Loucy (cell line): ENCODE measurements around the gene MYMK.

Experiments
- H2AFZ ChIP-seq: fragments of 200-600 bp; sonication (generic); 2 replicates; pipeline ENCODE4 v1.6.0; 2016; ENCODE audit warnings: antibody characterized with exemption, mild to moderate bottlenecking, low read length, moderate library complexity
- H3F3A ChIP-seq: fragments of 200-600 bp; 2 replicates; pipeline ENCODE4 v1.6.0; 2016; ENCODE audit warnings: antibody characterized with exemption, low read depth, mild to moderate bottlenecking
- H3K27me3 ChIP-seq: fragments of 200-600 bp; sonication (generic); 2 replicates; pipeline ENCODE4 v1.6.1; 2014; ENCODE audit warnings: low read length, mild to moderate bottlenecking; ENCODE audit not compliant: insufficient read depth, poor library complexity, severe bottlenecking
- H3K36me3 ChIP-seq: fragments of 200-600 bp; sonication (generic); 2 replicates; pipeline ENCODE4 v1.6.1; 2016; ENCODE audit warnings: low read length; ENCODE audit not compliant: insufficient read depth
- H3K4me1 ChIP-seq: fragments of 200-600 bp; sonication (generic); 2 replicates; pipeline ENCODE4 v1.5.1; 2014; ENCODE audit warnings: low read length, mild to moderate bottlenecking; ENCODE audit not compliant: insufficient read depth, poor library complexity, severe bottlenecking
- H3K4me2 ChIP-seq: fragments of 200-600 bp; sonication (generic); 2 replicates; pipeline ENCODE4 v1.6.0; 2014; ENCODE audit warnings: antibody characterized with exemption, low read length, low read depth, mild to moderate bottlenecking; ENCODE audit not compliant: poor library complexity, severe bottlenecking
- H3K4me3 ChIP-seq: fragments of 200-600 bp; sonication (generic); 2 replicates; pipeline ENCODE4 v1.5.1; 2014; ENCODE audit warnings: low read length, mild to moderate bottlenecking, mixed read lengths; ENCODE audit not compliant: poor library complexity, severe bottlenecking
- H3K79me2 ChIP-seq: fragments of 200-600 bp; sonication (generic); 2 replicates; pipeline ENCODE4 v1.6.1; 2014; ENCODE audit warnings: low read length; ENCODE audit not compliant: insufficient read depth
- H3K9ac ChIP-seq: fragments of 200-600 bp; sonication (generic); 2 replicates; pipeline ENCODE4 v1.6.0; 2014; ENCODE audit warnings: mild to moderate bottlenecking, low read depth, low read length, moderate library complexity; ENCODE audit not compliant: poor library complexity, severe bottlenecking
- H3K9me2 ChIP-seq: fragments of 200-600 bp; sonication (generic); replicated peaks from 2 replicates; pipeline ENCODE4 v1.6.1; 2016; ENCODE audit warnings: low read depth, low read length, mixed read lengths
- H3K9me3 ChIP-seq: fragments of 200-600 bp; sonication (generic); 2 replicates; pipeline ENCODE4 v1.6.1; 2014; ENCODE audit warnings: mild to moderate bottlenecking, antibody characterized with exemption, low read length, low read depth; ENCODE audit not compliant: insufficient read depth
- H4K20me1 ChIP-seq: fragments of 200-600 bp; sonication (generic); 2 replicates; pipeline ENCODE4 v1.6.0; 2014; ENCODE audit warnings: antibody characterized with exemption, low read length, mild to moderate bottlenecking; ENCODE audit not compliant: insufficient read depth, poor library complexity, severe bottlenecking
- EZH2phosphoT487 ChIP-seq: fragments of 200-600 bp; IDR thresholded peaks from 2 replicates; pipeline ENCODE4 v1.6.1; 2018; ENCODE audit warnings: antibody characterized with exemption, mild to moderate bottlenecking, moderate library complexity, borderline replicate concordance
- TF ChIP-seq, protein P1 (sequence below): fragments of 200-600 bp; sonication (generic); conservative IDR thresholded peaks from 2 replicates; pipeline ENCODE4 v1.5.1; 2014; ENCODE audit warnings: mild to moderate bottlenecking, antibody characterized with exemption, low read length

Gene MYMK

DNA sequence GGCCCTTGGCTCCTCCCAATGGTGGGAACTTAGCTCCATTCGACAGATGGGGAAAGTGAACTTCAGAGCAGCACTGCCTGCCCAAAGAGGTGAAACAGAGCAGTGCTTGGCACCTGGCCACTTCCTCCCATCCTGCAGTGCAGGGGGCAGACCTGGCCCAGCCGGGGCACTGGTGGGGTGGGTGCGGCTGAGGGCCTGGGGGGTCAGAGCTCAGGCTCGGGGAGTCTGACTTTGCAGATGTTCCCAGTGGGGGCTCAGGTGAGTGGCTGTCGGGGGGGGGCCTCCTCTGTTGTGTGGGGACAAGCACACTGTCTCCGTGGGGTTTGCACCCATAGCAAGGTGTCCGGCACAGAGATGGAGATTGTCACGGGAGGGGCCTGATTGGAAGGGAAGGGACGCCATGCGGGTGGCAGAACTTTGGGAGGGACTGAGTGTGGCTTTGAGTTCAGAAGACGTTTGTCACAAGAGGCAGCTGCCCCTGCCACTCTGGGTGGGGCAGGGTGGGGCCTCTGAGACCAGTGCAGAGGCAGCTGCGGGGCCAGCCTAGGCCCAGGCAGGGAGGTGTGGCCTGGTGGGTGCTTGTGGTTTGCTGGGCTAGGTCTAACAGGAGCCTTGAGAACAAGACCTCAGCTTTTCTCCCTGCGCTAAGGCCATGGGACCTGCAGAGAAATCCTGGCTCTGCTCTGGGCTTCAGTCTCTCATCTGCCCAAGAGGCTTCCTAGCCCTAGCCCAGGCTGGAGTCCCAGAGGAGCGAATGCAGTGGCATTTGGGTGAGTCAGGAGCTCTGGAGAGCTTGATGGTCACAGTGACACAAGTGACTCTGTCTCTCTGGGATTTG lies 2.5 kb downstream of the MYMK start:
- Histone ChIP-seq H3K27me3 (no peaks in the 10 kb centered on the region), H2AFZ (no peak overlapping the region), H3K4me3 (peak overlapping the region; percentile 13), H3K4me1 (peaks cover 45% of the 10 kb centered on the region), H3K4me2 (peak overlapping the region; percentile 61), H4K20me1 (no peaks in the 10 kb centered on the region), H3K36me3 (no peaks in the 10 kb centered on the region), H3K79me2 (no peaks in the 10 kb centered on the region), H3K9ac (peak overlapping the region; percentile 61), H3K9me2 (no peaks in the 10 kb centered on the region), H3F3A (no peaks in the 10 kb centered on the region), H3K9me3 (no peaks in the 10 kb centered on the region)
- TF ChIP-seq EZH2phosphoT487 = no peak
- TF ChIP-seq, protein P1, sequence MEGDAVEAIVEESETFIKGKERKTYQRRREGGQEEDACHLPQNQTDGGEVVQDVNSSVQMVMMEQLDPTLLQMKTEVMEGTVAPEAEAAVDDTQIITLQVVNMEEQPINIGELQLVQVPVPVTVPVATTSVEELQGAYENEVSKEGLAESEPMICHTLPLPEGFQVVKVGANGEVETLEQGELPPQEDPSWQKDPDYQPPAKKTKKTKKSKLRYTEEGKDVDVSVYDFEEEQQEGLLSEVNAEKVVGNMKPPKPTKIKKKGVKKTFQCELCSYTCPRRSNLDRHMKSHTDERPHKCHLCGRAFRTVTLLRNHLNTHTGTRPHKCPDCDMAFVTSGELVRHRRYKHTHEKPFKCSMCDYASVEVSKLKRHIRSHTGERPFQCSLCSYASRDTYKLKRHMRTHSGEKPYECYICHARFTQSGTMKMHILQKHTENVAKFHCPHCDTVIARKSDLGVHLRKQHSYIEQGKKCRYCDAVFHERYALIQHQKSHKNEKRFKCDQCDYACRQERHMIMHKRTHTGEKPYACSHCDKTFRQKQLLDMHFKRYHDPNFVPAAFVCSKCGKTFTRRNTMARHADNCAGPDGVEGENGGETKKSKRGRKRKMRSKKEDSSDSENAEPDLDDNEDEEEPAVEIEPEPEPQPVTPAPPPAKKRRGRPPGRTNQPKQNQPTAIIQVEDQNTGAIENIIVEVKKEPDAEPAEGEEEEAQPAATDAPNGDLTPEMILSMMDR = no peak

DNA sequence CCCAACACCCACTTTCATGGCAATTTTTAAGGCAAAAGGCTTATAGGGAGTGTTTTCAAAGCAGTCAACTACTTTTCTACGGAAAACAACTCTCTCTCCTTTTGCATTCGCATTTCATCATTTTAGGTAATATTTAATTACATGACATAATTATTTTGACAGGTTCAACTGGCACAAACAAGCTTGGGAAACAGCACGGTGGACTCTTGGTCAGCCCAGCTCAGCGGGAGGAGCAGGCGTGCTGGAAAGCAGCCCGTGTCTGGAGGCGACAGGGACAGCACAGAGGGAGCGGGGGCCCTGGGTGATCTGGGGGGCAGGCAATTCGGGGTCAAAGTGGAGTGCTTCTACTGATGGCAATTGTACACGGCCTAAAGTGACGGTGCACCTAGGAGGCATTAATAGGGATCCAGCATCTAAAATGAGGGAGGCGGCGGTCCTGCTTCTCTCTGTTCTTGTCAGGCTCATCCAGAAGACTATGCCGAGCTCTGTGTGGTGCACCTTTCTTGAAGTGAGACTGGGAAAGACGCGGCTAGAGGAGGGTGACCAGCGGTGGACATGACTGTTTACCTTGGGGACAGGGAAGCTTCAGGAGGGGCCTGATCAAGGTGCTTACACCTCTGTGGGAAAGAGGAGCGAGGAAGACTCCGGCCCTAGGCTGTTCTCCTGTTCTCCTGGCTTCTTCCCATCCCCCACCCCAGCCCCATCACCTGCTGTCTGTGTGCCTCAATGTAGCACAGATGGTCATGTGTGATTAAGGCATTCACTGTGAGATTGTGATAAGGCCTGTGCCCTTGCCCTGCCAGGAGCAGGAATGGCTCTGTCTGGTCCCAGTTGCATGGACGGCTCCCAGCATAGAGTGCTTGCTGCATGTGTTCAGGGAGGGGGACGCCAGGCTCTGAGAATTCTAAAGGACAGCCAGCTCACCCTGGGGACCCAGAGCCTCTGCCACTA lies 3.4 kb downstream of the MYMK start:
- Histone ChIP-seq H3K36me3 (no peaks in the 10 kb centered on the region), H3K79me2 (no peaks in the 10 kb centered on the region), H3K4me3 (peak overlapping the region; percentile 13), H3F3A (no peaks in the 10 kb centered on the region), H3K9me2 (no peaks in the 10 kb centered on the region), H3K9ac (peak overlapping the region; percentile 51), H2AFZ (no peak overlapping the region), H3K27me3 (no peaks in the 10 kb centered on the region), H3K4me1 (peaks cover 36% of the 10 kb centered on the region), H3K9me3 (no peaks in the 10 kb centered on the region), H3K4me2 (peak overlapping the region; percentile 61), H4K20me1 (no peaks in the 10 kb centered on the region)
- TF ChIP-seq EZH2phosphoT487 = no peak
- TF ChIP-seq, protein P1 = no peak

DNA sequence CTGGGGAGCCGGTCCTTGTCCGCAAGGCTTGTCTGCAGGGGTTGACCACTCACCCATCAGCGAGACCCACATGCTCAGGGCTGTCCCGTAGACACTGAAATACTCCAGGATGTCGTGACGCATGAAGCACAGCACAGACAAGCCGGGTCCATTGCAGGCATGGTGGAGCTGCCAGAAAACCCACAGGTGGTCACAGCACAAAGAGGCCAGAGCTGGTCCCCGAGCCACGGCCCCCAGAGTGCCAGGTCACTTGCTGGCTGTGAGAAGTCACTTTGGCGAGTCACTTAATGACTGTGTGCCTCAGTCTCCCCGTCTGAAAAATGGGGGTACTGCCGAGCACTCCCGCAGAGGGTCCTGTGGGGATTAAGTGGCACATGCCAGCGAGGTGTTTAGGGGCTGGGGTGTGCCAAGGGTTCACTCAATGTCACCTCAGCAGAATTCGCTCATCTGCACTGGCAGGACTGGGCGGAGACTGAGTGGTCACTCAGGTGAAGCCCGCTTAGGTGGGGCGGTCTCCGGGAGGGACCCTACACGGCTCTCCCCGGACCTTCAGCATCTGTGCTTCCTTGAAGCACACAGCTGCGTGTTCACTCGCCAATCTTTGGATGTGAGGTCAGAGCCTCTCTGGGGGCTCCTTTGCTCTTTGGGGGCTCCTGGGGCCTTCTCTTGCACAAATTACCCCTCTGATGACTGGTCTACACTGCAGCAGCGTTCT lies 4.5 kb downstream of the MYMK start:
- Histone ChIP-seq H4K20me1 (no peaks in the 10 kb centered on the region), H3K4me2 (no peak overlapping the region)

More for the DNA sequence above, 4.5 kb downstream of the MYMK start:
- Histone ChIP-seq H3K9me2 (no peaks in the 10 kb centered on the region), H3K9me3 (no peaks in the 10 kb centered on the region), H3K9ac (no peak overlapping the region), H3K79me2 (no peaks in the 10 kb centered on the region), H3K36me3 (no peaks in the 10 kb centered on the region), H3K4me1 (peaks cover 28% of the 10 kb centered on the region), H3K27me3 (no peaks in the 10 kb centered on the region), H3K4me3 (no peak overlapping the region), H3F3A (no peaks in the 10 kb centered on the region), H2AFZ (no peak overlapping the region)
- TF ChIP-seq EZH2phosphoT487 = no peak
- TF ChIP-seq, protein P1 = no peak
